ENCODE measurements around the gene DMRT1.

The DMRT1 gene

DNA sequence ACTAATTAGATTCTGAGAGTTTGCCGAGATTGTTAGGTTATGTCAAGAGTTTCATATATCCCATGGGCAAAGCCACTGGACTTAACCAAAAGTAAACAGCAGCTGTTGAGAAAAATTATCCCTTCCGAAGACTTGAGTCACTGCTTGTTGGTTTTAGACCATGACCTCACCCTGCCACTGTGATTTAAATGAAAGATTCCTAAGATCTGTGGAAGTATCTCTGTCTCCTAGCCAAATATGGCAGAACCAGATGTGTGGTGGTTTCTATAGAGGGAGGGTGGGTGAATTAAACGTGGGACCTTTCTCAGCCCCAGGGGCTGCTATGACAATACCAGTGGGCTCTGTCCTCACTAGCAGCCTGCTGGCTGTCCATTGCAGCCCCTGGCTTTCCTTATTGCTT is 154.3 kb downstream of the DMRT1 start:
- DNase-seq, result no peak

DNA sequence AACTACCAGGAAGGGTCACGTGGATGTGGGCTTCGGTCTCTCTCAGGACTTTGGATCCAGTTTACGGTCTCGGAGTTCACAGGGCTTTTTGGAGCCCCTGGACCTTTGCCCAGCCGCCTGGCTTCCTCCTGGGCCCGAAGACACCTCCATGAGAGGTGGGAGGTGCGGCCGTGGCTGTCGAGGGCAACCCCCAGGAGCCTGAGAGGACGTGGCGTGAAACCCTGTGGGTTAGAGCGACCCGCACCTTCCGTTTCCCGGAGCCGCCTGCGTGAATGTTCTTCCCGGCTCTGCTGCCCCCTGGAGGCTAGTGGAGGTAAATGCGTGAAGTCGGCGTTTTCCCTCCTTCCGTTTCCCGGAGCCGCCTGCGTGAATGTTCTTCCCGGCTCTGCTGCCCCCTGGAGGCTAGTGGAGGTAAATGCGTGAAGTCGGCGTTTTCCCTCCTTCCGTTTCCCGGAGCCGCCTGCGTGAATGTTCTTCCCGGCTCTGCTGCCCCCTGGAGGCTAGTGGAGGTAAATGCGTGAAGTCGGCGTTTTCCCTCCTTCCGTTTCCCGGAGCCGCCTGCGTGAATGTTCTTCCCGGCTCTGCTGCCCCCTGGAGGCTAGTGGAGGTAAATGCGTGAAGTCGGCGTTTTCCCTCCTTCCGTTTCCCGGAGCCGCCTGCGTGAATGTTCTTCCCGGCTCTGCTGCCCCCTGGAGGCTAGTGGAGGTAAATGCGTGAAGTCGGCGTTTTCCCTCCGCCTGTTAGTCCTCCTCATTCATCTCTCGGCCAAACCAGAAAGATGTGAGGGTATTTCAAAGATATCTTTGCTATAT is 157.0 kb downstream of the DMRT1 start:
- DNase-seq, result peak in 1 of 56 donors; percentile 25

DNA sequence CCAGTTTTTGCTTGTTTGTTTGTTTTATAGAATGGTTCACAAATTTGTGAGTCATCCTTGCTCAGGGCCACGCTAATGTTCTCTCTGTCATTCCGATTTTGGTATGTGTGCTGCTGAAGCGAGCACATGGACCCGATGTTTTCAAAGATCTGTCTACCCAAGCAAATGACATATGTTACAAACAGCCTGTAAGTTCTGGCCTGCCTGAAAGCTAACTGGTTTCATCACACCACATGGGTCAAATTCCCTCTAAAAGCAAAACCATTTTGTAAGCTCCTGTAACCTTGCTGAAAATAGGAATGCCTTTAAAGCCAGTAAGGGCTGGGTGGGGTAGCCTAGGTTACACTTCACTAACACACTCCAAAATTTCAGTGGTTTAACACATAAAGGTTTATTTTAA is 160.3 kb downstream of the DMRT1 start:
- DNase-seq, result no peak

DNA sequence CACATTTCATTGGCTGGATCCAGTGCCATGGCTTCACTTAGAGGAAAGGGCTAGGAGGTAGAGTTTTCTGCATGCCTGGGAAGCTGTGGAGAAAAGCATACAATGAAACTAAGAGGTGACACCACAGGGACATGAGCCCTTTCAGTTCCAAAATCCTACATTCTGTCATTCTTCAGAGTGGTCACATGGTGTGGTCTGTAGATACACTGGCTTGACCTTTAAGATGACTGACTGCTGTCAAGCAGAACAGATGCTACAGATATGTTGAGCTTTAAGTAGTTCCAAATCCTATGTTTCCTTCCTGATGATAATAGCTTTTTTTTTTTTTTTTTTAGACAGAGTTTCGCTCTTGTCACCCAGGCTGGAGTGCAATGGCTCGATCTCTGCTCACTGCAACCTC is 161.2 kb downstream of the DMRT1 start:
- no peak for DNase-seq

DNA sequence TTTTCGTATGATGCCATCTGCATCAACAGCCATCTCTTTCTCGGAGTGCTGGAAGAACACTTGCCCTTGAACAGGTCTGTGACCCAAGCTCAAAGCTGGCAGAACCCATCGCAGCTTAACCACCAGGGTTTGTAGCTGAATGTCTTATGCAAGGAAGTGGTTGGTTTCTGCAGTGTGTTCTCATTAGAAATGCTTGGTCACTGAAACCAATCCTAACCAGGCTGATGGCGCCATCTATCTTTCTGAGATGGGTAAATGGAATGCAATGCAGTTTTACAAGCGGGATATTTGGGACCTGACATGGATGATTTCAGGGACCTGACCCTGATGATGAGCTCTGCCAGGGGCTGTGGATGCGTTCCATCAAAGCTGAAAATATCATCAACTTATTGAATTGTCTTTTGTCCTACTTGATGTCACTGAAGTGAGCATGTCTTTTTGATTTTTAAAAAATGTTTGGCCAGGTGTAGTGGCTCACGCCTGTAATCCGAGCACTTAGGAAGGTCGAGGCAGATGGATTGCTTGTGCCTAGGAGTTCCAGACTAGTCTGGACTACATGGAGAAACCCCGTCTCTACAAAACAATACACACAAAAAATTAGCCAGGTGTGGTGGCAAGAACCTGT is 163.7 kb downstream of the DMRT1 start:
- peak in 7 of 56 donors; percentile 3 to 43 (median 26) for DNase-seq

DNA sequence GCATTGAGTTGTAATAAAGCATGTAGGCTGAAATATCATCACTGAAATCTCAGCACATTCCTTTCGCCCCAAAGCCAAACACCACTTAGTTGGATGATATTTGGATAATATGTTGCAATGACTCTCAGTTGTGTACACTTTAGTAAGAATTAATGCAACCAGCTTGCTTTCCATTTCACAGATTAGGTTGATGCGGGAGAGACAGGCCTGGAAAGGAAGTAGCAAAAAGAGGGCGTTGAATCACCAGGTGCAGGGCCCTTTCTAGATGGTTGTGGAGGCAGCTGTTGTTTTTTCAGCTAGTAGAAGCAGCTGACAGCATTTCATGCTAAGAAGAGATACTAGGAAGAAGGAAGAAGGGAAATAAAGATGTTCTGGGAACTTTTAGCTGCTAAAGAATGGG is 165.8 kb downstream of the DMRT1 start:
- DNase-seq, result no peak

DNA sequence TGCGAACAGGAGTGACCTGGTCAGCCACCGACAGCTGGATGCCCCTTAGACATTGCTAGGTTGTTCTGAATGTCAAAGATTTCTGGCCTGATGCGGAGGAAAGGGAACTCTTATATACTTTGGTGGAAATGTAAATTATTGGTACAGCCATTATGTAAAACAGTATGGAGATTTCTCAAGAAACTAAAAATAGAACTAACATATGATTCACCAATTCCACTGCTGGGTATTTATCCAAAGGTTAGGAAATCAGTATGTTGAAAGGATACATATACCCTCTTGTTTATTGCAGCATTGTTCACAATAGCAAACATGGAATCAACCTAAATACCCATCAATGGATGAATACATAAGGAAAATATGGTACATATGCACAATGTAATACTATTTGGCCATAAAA is 166.7 kb downstream of the DMRT1 start:
- no peak for DNase-seq

DNA sequence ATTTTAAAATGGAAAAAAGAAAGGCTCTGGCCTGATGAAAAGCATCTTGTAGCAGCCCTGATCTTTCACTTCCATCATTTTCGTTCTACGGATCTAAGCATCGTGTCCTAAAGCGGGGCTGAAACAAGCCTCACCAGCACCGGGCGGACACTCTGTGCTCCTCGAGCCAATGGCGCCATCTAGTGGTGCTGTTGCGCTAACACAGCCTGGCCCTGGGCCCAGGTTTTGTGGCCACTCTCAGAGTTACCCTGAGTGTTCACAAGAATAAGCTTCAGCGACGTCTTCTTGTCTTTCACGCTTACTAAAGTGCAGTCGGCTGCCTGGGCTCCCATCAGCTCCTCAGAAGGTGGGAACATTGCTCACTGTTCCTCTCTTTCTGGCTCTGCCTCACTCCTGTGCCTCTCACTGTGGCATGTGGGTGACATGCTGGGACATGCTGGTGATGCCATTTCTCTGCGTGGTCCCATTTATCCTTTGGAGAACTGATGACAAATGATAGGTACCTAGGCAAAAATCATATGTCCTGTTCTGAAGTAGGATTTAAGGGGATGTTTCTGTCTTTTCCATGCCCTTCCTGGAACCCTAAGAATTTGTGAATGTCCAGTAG is 167.7 kb downstream of the DMRT1 start:
- peak in 54 of 56 donors; percentile 6 to 89 (median 58) for DNase-seq

DNA sequence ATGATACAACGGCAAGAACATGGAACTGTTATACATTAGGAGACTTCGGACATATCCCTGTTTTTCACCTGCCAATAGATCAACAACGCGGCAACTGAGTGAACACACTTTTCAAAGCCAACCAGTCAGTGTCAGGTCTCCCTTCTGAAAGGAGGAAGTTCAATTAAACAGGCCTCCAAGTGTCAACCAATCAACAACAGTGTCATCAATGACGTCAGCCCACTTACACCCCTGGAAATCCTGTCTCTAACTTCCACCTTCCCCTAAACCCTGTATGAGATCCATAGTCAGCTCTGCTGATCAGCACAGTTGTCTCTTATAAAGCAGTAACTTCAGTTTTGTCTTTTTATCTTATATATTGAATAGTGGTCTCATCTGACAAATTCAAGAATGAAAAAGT is 171.5 kb downstream of the DMRT1 start:
- no peak for DNase-seq

DNA sequence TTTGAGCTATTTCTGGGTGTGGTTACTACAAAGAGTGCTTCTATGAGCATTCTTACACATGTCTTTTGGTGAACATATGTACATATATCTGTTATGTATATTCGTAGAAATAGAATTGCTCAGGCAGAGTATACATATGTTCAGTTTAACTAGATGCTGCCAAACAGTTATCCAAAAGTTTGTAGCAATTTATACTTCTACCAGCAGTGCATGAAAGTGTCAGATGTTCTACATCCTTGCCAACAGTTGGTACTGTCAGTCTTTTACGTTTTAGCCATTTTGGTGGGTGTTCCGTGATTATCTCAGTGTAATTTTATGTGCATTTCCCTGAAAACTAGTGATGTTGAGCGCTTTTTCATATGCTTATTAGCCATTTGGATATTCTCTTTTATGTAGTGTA is 172.7 kb downstream of the DMRT1 start:
- no peak for DNase-seq

DNA sequence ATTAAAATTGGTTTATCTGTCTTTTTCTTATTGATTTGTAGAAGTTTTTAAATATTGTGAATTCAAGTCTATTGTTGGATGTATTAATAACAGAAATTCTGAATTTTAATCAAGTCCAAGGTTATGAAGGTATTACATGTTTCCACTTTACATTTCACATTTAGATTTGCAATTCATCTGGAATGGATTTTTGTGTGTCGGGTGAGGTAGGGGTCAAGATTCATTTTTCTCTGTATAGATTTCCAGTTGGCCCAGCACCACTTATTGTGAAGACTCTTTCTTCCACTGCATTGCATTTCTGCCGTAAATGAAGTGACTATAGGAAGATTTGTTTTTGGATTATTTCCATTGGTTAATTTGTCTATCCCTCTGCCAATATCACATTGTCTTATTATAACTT is 173.1 kb downstream of the DMRT1 start:
- no peak for DNase-seq

DNA sequence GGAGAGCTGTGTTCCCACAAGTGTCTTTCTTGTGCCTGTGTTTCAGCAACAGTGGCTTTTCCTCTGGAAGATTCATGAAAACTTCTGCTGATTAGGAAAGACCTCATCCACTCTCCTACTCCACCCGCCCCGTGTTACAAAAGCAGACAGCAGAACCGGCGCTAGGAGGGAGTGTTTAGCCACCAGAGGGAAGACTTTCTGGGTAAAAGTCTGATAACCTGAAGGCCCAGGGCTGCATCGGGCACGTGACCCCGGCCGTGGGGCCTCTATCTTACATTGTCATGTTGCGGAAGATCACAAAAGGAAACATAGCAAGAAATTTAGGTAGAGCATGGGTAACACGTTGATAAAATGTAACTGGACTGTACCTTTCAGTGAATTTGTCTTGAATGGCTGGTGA is 176.6 kb downstream of the DMRT1 start:
- DNase-seq, result no peak
